Lower lobe of right lung (tissue), 2 donors: ENCODE measurements around the gene MTMR12. TPM values are rescaled to one million over a fixed set of nuclear protein-coding genes. Genes with fewer than 3 reads are reported as not detected.

Source experiments
- ATAC-seq, 2 donors: fragments of 200-7000 bp; cut with Tn5 transposase; one replicate each; pipeline ENCODE4 v1.9.1; 2020 to 2022; ENCODE audit warnings: mild to moderate bottlenecking in 2 of 2, moderate library complexity in 2 of 2
- DNase-seq: peaks from one replicate; pipeline ENCODE4 v3.0.0-alpha.2; 2020
- H3K27ac ChIP-seq: fragments of 200-600 bp; one replicate; pipeline ENCODE4 v1.8.0; 2022
- H3K27me3 ChIP-seq: fragments of 200-600 bp; one replicate; pipeline ENCODE4 v1.8.0; 2022; ENCODE audit warnings: low read depth
- H3K36me3 ChIP-seq: fragments of 200-600 bp; one replicate; pipeline ENCODE4 v1.8.0; 2022; ENCODE audit warnings: mild to moderate bottlenecking
- H3K4me1 ChIP-seq: fragments of 200-600 bp; one replicate; pipeline ENCODE4 v1.8.0; 2022
- H3K4me3 ChIP-seq: fragments of 200-600 bp; one replicate; pipeline ENCODE4 v1.8.0; 2022; ENCODE audit warnings: mild to moderate bottlenecking
- H3K9me3 ChIP-seq: fragments of 200-600 bp; one replicate; pipeline ENCODE4 v1.8.0; 2022
- intact Hi-C: fragments of 100-400 bp; cut with DNase I; formaldehyde crosslinking; loops from one replicate; pipeline ENCODE4 v1.11.0; 2022
- total RNA-seq: library from RNA; stranded (reverse); fragmentation: NEBNext Ultra II Directional; extraction: Animal tissue kit (Norgen Biotek cat#: 25700); gene quantifications from one replicate; pipeline ENCODE4 v1.2.1, GENCODE V29; 2021
- TF ChIP-seq, protein P1 (sequence below): fragments of 200-600 bp; IDR thresholded peaks from one replicate; pipeline ENCODE4 v1.8.0; 2022; ENCODE audit warnings: antibody characterized with exemption, mild to moderate bottlenecking
- donor health status: DM: no; HTN: yes; CAD: no; lungs with severe emphysema.

MTMR12 gene
- total RNA-seq, 1 donor from 2014 or later, result 39.3 TPM

DNA sequence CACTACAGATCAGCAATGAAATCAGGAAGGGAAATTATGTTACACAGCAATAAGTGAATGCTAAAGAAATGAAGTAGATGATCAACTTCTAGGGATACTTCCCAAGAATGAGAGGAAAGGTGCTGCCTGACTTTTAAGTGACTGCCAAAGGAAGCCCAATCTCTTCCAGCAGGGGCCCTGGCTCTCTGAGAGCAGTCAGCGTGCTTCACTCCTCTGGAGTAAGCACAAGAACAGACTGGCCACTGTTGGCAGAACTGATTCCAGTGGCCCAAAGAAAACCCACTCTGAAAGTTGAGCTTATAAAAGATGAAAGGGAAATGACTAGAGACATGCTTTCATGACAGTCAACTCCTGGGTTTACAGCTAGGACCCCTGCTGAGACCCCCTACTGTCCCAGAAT is 41.8 kb downstream of the MTMR12 start:
- Histone ChIP-seq H3K27me3 (no peaks in the 10 kb centered on the region), H3K36me3 (peaks cover 85% of the 10 kb centered on the region), H3K4me3 (no peak overlapping the region), H3K27ac (no peak overlapping the region), H3K4me1 (peaks cover 12% of the 10 kb centered on the region), H3K9me3 (no peaks in the 10 kb centered on the region)
- TF ChIP-seq, protein P1, sequence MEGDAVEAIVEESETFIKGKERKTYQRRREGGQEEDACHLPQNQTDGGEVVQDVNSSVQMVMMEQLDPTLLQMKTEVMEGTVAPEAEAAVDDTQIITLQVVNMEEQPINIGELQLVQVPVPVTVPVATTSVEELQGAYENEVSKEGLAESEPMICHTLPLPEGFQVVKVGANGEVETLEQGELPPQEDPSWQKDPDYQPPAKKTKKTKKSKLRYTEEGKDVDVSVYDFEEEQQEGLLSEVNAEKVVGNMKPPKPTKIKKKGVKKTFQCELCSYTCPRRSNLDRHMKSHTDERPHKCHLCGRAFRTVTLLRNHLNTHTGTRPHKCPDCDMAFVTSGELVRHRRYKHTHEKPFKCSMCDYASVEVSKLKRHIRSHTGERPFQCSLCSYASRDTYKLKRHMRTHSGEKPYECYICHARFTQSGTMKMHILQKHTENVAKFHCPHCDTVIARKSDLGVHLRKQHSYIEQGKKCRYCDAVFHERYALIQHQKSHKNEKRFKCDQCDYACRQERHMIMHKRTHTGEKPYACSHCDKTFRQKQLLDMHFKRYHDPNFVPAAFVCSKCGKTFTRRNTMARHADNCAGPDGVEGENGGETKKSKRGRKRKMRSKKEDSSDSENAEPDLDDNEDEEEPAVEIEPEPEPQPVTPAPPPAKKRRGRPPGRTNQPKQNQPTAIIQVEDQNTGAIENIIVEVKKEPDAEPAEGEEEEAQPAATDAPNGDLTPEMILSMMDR, result no peak
- ATAC-seq (no peak), DNase-seq (no peak)
- intact Hi-C loops, result no loop called here

DNA sequence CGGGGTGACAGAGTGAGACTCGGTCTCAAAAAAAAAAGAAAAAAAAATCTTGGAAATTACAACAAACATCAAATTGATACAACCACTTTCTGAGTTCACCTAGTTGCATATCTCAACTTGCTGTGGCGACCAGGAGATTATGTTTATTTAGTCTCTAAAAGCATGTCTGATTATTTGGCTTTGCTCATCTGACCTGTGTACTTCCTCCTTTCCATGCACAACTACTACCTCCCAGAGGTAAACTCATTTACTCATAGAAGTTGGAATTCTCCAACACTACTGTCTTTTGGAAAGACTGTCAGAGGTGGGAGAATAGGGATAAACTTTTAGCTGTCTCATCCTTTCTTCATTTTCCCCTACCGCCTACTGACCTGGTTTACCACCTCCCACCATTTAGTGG is 42.6 kb downstream of the MTMR12 start:
- DNase-seq (no peak), ATAC-seq (no peak)
- Histone ChIP-seq H3K9me3 (no peaks in the 10 kb centered on the region), H3K4me1 (peaks cover 4% of the 10 kb centered on the region), H3K27ac (no peak overlapping the region), H3K36me3 (peaks cover 92% of the 10 kb centered on the region), H3K4me3 (no peak overlapping the region), H3K27me3 (no peaks in the 10 kb centered on the region)
- intact Hi-C loops, result no loop called here
- TF ChIP-seq, protein P1, result no peak

DNA sequence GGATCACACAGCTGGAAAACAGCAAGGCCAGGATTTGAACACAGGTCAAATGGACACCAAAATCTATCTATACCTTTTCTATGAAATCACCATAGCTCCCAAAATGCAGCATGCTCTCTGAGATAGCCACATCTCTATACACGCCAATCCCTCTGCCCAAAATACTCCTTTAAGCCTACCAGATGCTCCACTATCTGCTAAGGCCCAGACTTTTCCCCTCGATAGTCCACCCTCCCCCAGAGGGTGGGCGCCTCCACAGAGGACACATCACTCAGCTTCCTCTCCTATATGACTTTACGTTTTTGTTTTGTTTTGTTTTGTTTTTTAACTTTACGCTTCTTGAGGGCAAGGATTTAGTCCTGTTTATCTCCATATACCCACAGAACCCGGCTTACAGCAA is 46.8 kb downstream of the MTMR12 start:
- ATAC-seq, result no peak
- peaks cover 98% of the 10 kb centered on the region for H3K36me3 ChIP-seq
- TF ChIP-seq, protein P1, result no peak
- H3K4me3 ChIP-seq, result no peak overlapping the region
- H3K27me3 ChIP-seq, result no peaks in the 10 kb centered on the region
- no peak overlapping the region for H3K27ac ChIP-seq
- no peaks in the 10 kb centered on the region for H3K9me3 ChIP-seq
- no peaks in the 10 kb centered on the region for H3K4me1 ChIP-seq
- DNase-seq, result no peak
- intact Hi-C loops, result no loop called here

DNA sequence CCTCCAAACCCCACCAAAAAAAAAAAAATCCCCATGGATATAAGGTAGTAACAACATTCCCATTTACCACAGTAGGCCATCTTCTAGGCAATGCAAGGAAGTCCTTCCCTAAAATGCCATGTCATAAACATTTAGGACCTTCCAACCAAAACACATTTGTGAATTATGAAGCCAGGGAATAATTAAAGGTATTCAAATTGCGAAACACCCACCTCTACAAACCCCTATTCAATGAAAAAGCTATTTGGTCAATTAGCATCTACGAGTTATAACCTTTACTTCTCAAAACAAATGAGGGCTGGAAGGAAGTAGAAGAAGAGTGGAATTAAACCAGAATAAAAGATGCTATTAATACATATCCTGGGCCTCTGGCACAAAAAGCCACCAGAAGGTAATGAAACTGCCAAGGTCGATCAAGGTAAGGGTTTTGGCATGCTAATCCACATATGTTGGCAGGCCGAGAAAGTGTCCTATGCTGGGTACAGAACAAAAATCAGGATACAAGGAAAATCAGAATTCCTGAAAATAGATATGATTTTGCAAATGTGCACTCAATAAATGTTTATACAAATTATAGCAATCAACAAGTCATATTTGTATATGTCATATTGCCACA is 47.7 kb downstream of the MTMR12 start:
- Histone ChIP-seq H3K36me3 (peaks cover 98% of the 10 kb centered on the region), H3K4me3 (no peak overlapping the region), H3K27ac (no peak overlapping the region), H3K4me1 (no peaks in the 10 kb centered on the region), H3K9me3 (no peaks in the 10 kb centered on the region), H3K27me3 (no peaks in the 10 kb centered on the region)
- ATAC-seq, result no peak
- intact Hi-C loops, result no loop called here
- DNase-seq, result no peak
- TF ChIP-seq, protein P1, result no peak

DNA sequence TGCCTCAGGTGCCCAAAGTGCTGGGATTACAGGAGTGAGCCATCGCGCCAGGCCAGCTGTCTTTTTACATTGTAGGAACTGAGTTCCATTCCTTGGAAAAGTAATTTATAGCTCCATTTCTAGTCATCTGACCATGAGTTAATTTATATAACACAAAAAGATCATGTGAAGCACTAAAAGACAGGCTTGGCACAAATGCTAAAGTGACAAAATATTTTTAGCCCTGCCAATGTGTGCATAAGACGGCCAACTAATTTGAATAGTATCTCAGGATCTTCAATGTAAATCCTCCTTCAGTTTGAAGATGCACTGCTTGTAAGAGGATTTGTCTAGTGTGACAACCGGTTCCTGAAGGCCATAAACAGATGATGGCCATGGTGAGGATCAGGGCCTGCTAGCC is 49.1 kb downstream of the MTMR12 start:
- intact Hi-C loops, result no loop called here
- no peak overlapping the region for H3K27ac ChIP-seq
- no peak for DNase-seq
- no peaks in the 10 kb centered on the region for H3K27me3 ChIP-seq
- H3K4me3 ChIP-seq, result no peak overlapping the region
- TF ChIP-seq, protein P1, result no peak
- no peaks in the 10 kb centered on the region for H3K9me3 ChIP-seq
- no peaks in the 10 kb centered on the region for H3K4me1 ChIP-seq
- H3K36me3 ChIP-seq, result peaks cover 96% of the 10 kb centered on the region
- ATAC-seq, result no peak
